ENCODE measurements around the gene GRIP2. TPM values are rescaled to one million over a fixed set of nuclear protein-coding genes. Genes with fewer than 3 reads are reported as not detected.

Gene GRIP2
- total RNA-seq, 3 donors from 2014 or later = 0.70 to 2.2 (median 1.6) TPM

GRCh38 chr3:14560110-14560509, 20.0 kb upstream of the GRIP2 start:
- Histone ChIP-seq H3K4me3 (no peak overlapping the region), H3K9me3 (no peaks in the 10 kb centered on the region), H3K36me3 (ENCODE audit: low read depth) (no peaks in the 10 kb centered on the region), H3K4me1 (ENCODE audit: low read depth) (peaks cover 2% of the 10 kb centered on the region)
- DNase-seq (no peak), ATAC-seq (no peak)
- intact Hi-C loops (cut with DNase I, micrococcal nuclease) = no loop called here
- no peak for TF ChIP-seq CTCF (IDR thresholded peaks at IDR 0.05)

GRCh38 chr3:14558029-14558428, 17.9 kb upstream of the GRIP2 start:
- DNase-seq (no peak), ATAC-seq (no peak)
- no peak for TF ChIP-seq CTCF (IDR thresholded peaks at IDR 0.05)
- H3K4me1 ChIP-seq (ENCODE audit: low read depth) = no peaks in the 10 kb centered on the region
- no peaks in the 10 kb centered on the region for H3K9me3 ChIP-seq
- intact Hi-C loops (cut with DNase I, micrococcal nuclease) = no loop called here
- no peaks in the 10 kb centered on the region for H3K36me3 ChIP-seq (ENCODE audit: low read depth)
- H3K4me3 ChIP-seq = no peak overlapping the region

GRCh38 chr3:14555835-14556234, 15.7 kb upstream of the GRIP2 start:
- no peaks in the 10 kb centered on the region for H3K36me3 ChIP-seq (ENCODE audit: low read depth)
- intact Hi-C loops (cut with DNase I, micrococcal nuclease) = no loop called here
- H3K9me3 ChIP-seq = no peaks in the 10 kb centered on the region
- peak; percentile 78 for ATAC-seq
- no peak overlapping the region for H3K4me3 ChIP-seq
- no peaks in the 10 kb centered on the region for H3K4me1 ChIP-seq (ENCODE audit: low read depth)
- no peak for TF ChIP-seq CTCF (IDR thresholded peaks at IDR 0.05)
- peak in 2 of 3 donors; percentile 37 to 55 for DNase-seq

- ATAC-seq (no peak), DNase-seq (no peak)
- intact Hi-C loops (cut with DNase I, micrococcal nuclease) = no loop called here
- TF ChIP-seq CTCF (IDR thresholded peaks at IDR 0.05) = no peak
- Histone ChIP-seq H3K4me1 (ENCODE audit: low read depth) (no peaks in the 10 kb centered on the region), H3K4me3 (no peak overlapping the region), H3K9me3 (no peaks in the 10 kb centered on the region), H3K36me3 (ENCODE audit: low read depth) (no peaks in the 10 kb centered on the region)
Observed at GRCh38 chr3:14554715-14555114, 14.6 kb upstream of the GRIP2 start.

GRCh38 chr3:14553871-14554270, 13.7 kb upstream of the GRIP2 start:
- intact Hi-C loops (cut with DNase I, micrococcal nuclease) = no loop called here
- Histone ChIP-seq H3K4me1 (ENCODE audit: low read depth) (no peaks in the 10 kb centered on the region), H3K36me3 (ENCODE audit: low read depth) (no peaks in the 10 kb centered on the region), H3K4me3 (no peak overlapping the region), H3K9me3 (no peaks in the 10 kb centered on the region)
- TF ChIP-seq CTCF (IDR thresholded peaks at IDR 0.05) = no peak
- DNase-seq = peak in 1 of 3 donors; percentile 10
- ATAC-seq = no peak

- H3K36me3 ChIP-seq (ENCODE audit: low read depth) = no peaks in the 10 kb centered on the region
- no peak for ATAC-seq
- intact Hi-C loops (cut with DNase I, micrococcal nuclease) = no loop called here
- H3K4me3 ChIP-seq = no peak overlapping the region
- no peak for TF ChIP-seq CTCF (IDR thresholded peaks at IDR 0.05)
- no peaks in the 10 kb centered on the region for H3K9me3 ChIP-seq
- DNase-seq = no peak
- H3K4me1 ChIP-seq (ENCODE audit: low read depth) = peaks cover 4% of the 10 kb centered on the region
Observed at GRCh38 chr3:14552717-14553116, 12.6 kb upstream of the GRIP2 start.

Data from mucosa of descending colon (tissue), 3 donors.